ENCODE data around the gene SSR4. TPM values are rescaled to one million over a fixed set of nuclear protein-coding genes. Genes with fewer than 3 reads are reported as not detected.
A peak's percentile ranks its signal among the peaks of the same experiment; 100 is the strongest.
"Not testable (repeated sequence)": the region's sequence is repeated elsewhere in the genome, so short reads cannot be mapped to it uniquely, and the experiment has no call there.

SSR4 gene
- 100 to 1,000 TPM; 190 to 191 TPM for total RNA-seq

GRCh38 chrX:153794018-153794896 lies at the start of gene SSR4, which contains the start of gene IDH3G:
TSS of gene SSR4 (plus strand) at chrX:153794668. CDS start at chrX:153794688, 20 bp downstream.
TSS of gene IDH3G (minus strand) at chrX:153794375. CDS start at chrX:153794326, 49 bp downstream.
- Mint-ChIP-seq H3K4me1 (peaks cover 17% of the 10 kb centered on the region), H3K27me3 (no peaks in the 10 kb centered on the region), H3K9me3 (ENCODE audit: low read depth) (no peaks in the 10 kb centered on the region), H3K27ac (peak within 1 kb of the TSS; percentile 87), H3K4me3 (peak within 1 kb of the TSS; percentile 88), H3K36me3 (peaks cover 10% of the 10 kb centered on the region)
- CTCF ChIA-PET: interaction anchor here (0.9 to 2.3 kb wide), 7 partner anchors 16 to 153 kb away, joined by 3 to 9 read pairs (median 5); partner anchors contain the start of genes ARHGAP4, PLXNB3 and RENBP
- peak; percentile 96 for DNase-seq
- ATAC-seq: peak; percentile 93

- H3K36me3 Mint-ChIP-seq; ATAC-seq; H3K27ac Mint-ChIP-seq; H3K4me3 Mint-ChIP-seq; H3K9me3 Mint-ChIP-seq (ENCODE audit: low read depth); CTCF ChIA-PET; DNase-seq: not testable (repeated sequence)
- H3K27me3 Mint-ChIP-seq: peaks cover 15% of the 10 kb centered on the region
- peaks cover 11% of the 10 kb centered on the region for H3K4me1 Mint-ChIP-seq
Observed at GRCh38 chrX:153745067-153745433, 49.4 kb upstream of the SSR4 start.

- Mint-ChIP-seq H3K36me3 (no peaks in the 10 kb centered on the region), H3K27ac (no peak overlapping the region), H3K4me1 (peaks cover under 1% of the 10 kb centered on the region), H3K27me3 (peaks cover 17% of the 10 kb centered on the region), H3K9me3 (ENCODE audit: low read depth) (no peaks in the 10 kb centered on the region), H3K4me3 (no peak overlapping the region)
- CTCF ChIA-PET: no interaction called here
- DNase-seq (no peak), ATAC-seq (no peak)
Observed at GRCh38 chrX:153746359-153746758, 48.1 kb upstream of the SSR4 start.

- ATAC-seq; H3K9me3 Mint-ChIP-seq (ENCODE audit: low read depth); H3K4me3 Mint-ChIP-seq; CTCF ChIA-PET; H3K27ac Mint-ChIP-seq; H3K36me3 Mint-ChIP-seq; H3K4me1 Mint-ChIP-seq; DNase-seq: not testable (repeated sequence)
- peaks cover 17% of the 10 kb centered on the region for H3K27me3 Mint-ChIP-seq
Observed at GRCh38 chrX:153746991-153747390, 47.5 kb upstream of the SSR4 start.

GRCh38 chrX:153749017-153749416 lies 45.5 kb upstream of the SSR4 start:
- H3K27me3 Mint-ChIP-seq: peaks cover 19% of the 10 kb centered on the region
- H3K4me1 Mint-ChIP-seq; DNase-seq; H3K27ac Mint-ChIP-seq; H3K4me3 Mint-ChIP-seq; H3K36me3 Mint-ChIP-seq; H3K9me3 Mint-ChIP-seq (ENCODE audit: low read depth); ATAC-seq: not testable (repeated sequence)
- CTCF ChIA-PET: interaction anchor here (1.2 kb wide), 1 partner anchor 14 kb away, joined by 5 read pairs; no protein-coding TSS in a partner anchor

GRCh38 chrX:153750127-153750774 lies 44.2 kb upstream of the SSR4 start:
- H3K27ac Mint-ChIP-seq: no peak overlapping the region
- DNase-seq: no peak
- H3K9me3 Mint-ChIP-seq (ENCODE audit: low read depth): no peaks in the 10 kb centered on the region
- no peak overlapping the region for H3K4me3 Mint-ChIP-seq
- CTCF ChIA-PET: no interaction called here
- no peak for ATAC-seq
- H3K36me3 Mint-ChIP-seq: no peaks in the 10 kb centered on the region
- no peaks in the 10 kb centered on the region for H3K4me1 Mint-ChIP-seq
- H3K27me3 Mint-ChIP-seq: peaks cover 16% of the 10 kb centered on the region

GRCh38 chrX:153755136-153755535 lies 39.3 kb upstream of the SSR4 start:
- no peak overlapping the region for H3K4me3 Mint-ChIP-seq
- DNase-seq (no peak), ATAC-seq (no peak)
- H3K4me1 Mint-ChIP-seq: no peaks in the 10 kb centered on the region
- CTCF ChIA-PET: interaction anchor here (0.6 kb wide), 1 partner anchor 1306 kb away, joined by 3 read pairs; no protein-coding TSS in a partner anchor
- no peaks in the 10 kb centered on the region for H3K36me3 Mint-ChIP-seq
- H3K27me3 Mint-ChIP-seq: peaks cover 9% of the 10 kb centered on the region
- no peak overlapping the region for H3K27ac Mint-ChIP-seq
- H3K9me3 Mint-ChIP-seq (ENCODE audit: low read depth): no peaks in the 10 kb centered on the region

- Mint-ChIP-seq H3K27me3 (no peaks in the 10 kb centered on the region), H3K4me1 (peaks cover 2% of the 10 kb centered on the region), H3K36me3 (no peaks in the 10 kb centered on the region), H3K4me3 (no peak overlapping the region), H3K27ac (no peak overlapping the region), H3K9me3 (ENCODE audit: low read depth) (no peaks in the 10 kb centered on the region)
- CTCF ChIA-PET: no interaction called here
- DNase-seq (no peak), ATAC-seq (no peak)
Observed at GRCh38 chrX:153761863-153762262, 32.6 kb upstream of the SSR4 start.

- CTCF ChIA-PET: interaction anchor here (1.0 to 1.8 kb wide), 8 partner anchors 10 to 205 kb away, joined by 3 to 6 read pairs (median 4); partner anchors contain the start of genes IDH3G, RENBP, SLC6A8 and SSR4
- ATAC-seq: no peak
- H3K9me3 Mint-ChIP-seq (ENCODE audit: low read depth): no peaks in the 10 kb centered on the region
- no peak for DNase-seq
- H3K27ac Mint-ChIP-seq: no peak overlapping the region
- H3K36me3 Mint-ChIP-seq: no peaks in the 10 kb centered on the region
- H3K4me3 Mint-ChIP-seq: no peak overlapping the region
- H3K27me3 Mint-ChIP-seq: no peaks in the 10 kb centered on the region
- H3K4me1 Mint-ChIP-seq: peaks cover 2% of the 10 kb centered on the region
Observed at GRCh38 chrX:153762626-153763173, 31.8 kb upstream of the SSR4 start.

- Mint-ChIP-seq H3K36me3 (no peaks in the 10 kb centered on the region), H3K9me3 (ENCODE audit: low read depth) (no peaks in the 10 kb centered on the region), H3K4me1 (peaks cover 5% of the 10 kb centered on the region), H3K4me3 (no peak overlapping the region), H3K27me3 (no peaks in the 10 kb centered on the region), H3K27ac (no peak overlapping the region)
- CTCF ChIA-PET: interaction anchor here (0.6 to 1.8 kb wide), 13 partner anchors 9 to 207 kb away, joined by 3 to 10 read pairs (median 3); partner anchors contain the start of genes IDH3G, RENBP, SLC6A8 and SSR4
- ATAC-seq (no peak), DNase-seq (no peak)
Observed at GRCh38 chrX:153763298-153763932, 31.1 kb upstream of the SSR4 start.

- Mint-ChIP-seq H3K27me3 (no peaks in the 10 kb centered on the region), H3K4me1 (peaks cover 5% of the 10 kb centered on the region)
- peak; percentile 91 for ATAC-seq
Observed at GRCh38 chrX:153763989-153764755, 30.3 kb upstream of the SSR4 start, which contains the start of gene PLXNB3. TSS of gene PLXNB3 (plus strand) at chrX:153764249. CDS start at chrX:153765536, 1,287 bp downstream.

GRCh38 chrX:153764786-153765137 lies 29.7 kb upstream of the SSR4 start:
- Mint-ChIP-seq H3K9me3 (ENCODE audit: low read depth) (no peaks in the 10 kb centered on the region), H3K4me3 (no peak overlapping the region), H3K27ac (no peak overlapping the region), H3K4me1 (peaks cover 5% of the 10 kb centered on the region), H3K36me3 (no peaks in the 10 kb centered on the region), H3K27me3 (no peaks in the 10 kb centered on the region)
- CTCF ChIA-PET: interaction anchor here (0.6 to 1.7 kb wide), 9 partner anchors 10 to 206 kb away, joined by 3 to 10 read pairs (median 3); partner anchors contain the start of genes ARHGAP4, IDH3G, RENBP and SSR4
- ATAC-seq (no peak), DNase-seq (no peak)

More at GRCh38 chrX:153763989-153764755, 30.3 kb upstream of the SSR4 start, which contains the start of gene PLXNB3:
- peak; percentile 77 for DNase-seq
- Mint-ChIP-seq H3K4me3 (no peak within 1 kb of the TSS), H3K27ac (no peak within 1 kb of the TSS), H3K9me3 (ENCODE audit: low read depth) (no peaks in the 10 kb centered on the region), H3K36me3 (no peaks in the 10 kb centered on the region)
- CTCF ChIA-PET: interaction anchor here (0.6 to 1.8 kb wide), 14 partner anchors 9 to 207 kb away, joined by 3 to 10 read pairs (median 3); partner anchors contain the start of genes ARHGAP4, IDH3G, RENBP and SSR4
